HCT116 (cell line): Measurements from ENCODE around the gene REEP6.

Source experiments
- EZH2 ChIP-seq: fragments of 200-600 bp; sonication (generic); IDR thresholded peaks from 2 replicates; pipeline ENCODE4 v1.6.1; 2017; ENCODE audit warnings: antibody characterized with exemption, mixed run types
- POLR2A ChIP-seq: IDR thresholded peaks from 2 replicates; pipeline ENCODE4 v1.7.0; 2011; ENCODE audit warnings: borderline replicate concordance; ENCODE audit not compliant: insufficient read depth, insufficient read length; ENCODE audit errors: extremely low read depth
- POLR2AphosphoS5 ChIP-seq: IDR thresholded peaks from 2 replicates; pipeline ENCODE4 v1.6.1; 2011; ENCODE audit warnings: mild to moderate bottlenecking, low read depth, low read length, moderate library complexity
- TF ChIP-seq, protein P1 (sequence below), 3 experiments: fragments of 200-600 bp in 1 of 3; sonication (generic) in 1 of 3; IDR thresholded peaks in 2 of 3; conservative IDR thresholded peaks in 1 of 3; 2 replicates each; pipeline ENCODE4 v1.5.1; 2012 to 2017; ENCODE audit warnings: low read depth in 2 of 3, low read length in 2 of 3, antibody characterized with exemption in 1 of 3, borderline replicate concordance in 1 of 3, control low read depth in 1 of 3, mild to moderate bottlenecking in 1 of 3, mixed read lengths in 1 of 3, mixed run types in 1 of 3, moderate library complexity in 1 of 3; ENCODE audit not compliant: insufficient read depth in 1 of 3

DNA sequence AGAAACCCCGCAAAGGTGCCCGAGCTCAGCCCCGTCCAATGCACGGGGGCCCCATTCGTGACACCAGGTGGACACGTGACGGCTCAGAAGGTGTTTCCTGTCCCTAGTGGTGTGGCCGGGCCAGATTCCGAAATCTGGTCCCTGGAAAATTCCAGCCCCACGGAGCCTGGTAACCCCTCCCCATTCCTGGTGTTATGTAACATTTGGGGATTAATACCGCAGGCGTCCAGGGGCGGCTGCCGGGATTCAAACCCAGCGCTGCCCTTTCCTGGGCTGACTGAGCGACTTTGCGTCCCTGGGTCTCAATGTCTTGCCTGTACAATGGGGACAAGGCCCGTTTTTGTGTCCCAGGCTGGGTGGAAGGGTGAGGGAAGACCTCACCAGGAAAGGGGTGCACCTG lies 31.9 kb downstream of the REEP6 start:
- TF ChIP-seq, protein P1, sequence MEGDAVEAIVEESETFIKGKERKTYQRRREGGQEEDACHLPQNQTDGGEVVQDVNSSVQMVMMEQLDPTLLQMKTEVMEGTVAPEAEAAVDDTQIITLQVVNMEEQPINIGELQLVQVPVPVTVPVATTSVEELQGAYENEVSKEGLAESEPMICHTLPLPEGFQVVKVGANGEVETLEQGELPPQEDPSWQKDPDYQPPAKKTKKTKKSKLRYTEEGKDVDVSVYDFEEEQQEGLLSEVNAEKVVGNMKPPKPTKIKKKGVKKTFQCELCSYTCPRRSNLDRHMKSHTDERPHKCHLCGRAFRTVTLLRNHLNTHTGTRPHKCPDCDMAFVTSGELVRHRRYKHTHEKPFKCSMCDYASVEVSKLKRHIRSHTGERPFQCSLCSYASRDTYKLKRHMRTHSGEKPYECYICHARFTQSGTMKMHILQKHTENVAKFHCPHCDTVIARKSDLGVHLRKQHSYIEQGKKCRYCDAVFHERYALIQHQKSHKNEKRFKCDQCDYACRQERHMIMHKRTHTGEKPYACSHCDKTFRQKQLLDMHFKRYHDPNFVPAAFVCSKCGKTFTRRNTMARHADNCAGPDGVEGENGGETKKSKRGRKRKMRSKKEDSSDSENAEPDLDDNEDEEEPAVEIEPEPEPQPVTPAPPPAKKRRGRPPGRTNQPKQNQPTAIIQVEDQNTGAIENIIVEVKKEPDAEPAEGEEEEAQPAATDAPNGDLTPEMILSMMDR (IDR thresholded peaks at IDR 0.05 in 2 of 3, conservative IDR thresholded peaks at IDR 0.05 in 1 of 3; ENCODE audit: borderline replicate concordance in 1 of 3, insufficient read depth in 1 of 3, low read depth in 2 of 3, low read length in 2 of 3), result no peak
- TF ChIP-seq EZH2 (no peak), POLR2A (no peak), POLR2AphosphoS5 (no peak)
